H9 (cell line): Measurements from ENCODE around the gene CDH13. TPM values are rescaled to one million over a fixed set of nuclear protein-coding genes. Genes with fewer than 3 reads are reported as not detected.

Source experiments
- DNase-seq: peaks from one replicate; pipeline ENCODE4 v3.0.0-alpha.2; 2017
- H2AFZ ChIP-seq: one replicate; pipeline ENCODE4 v1.6.1; 2013; ENCODE audit warnings: mild to moderate bottlenecking, low read length, control low read depth, moderate library complexity
- H2AK5ac ChIP-seq: 2 replicates; pipeline ENCODE4 v1.6.1; 2013; ENCODE audit warnings: low read length, control low read depth, mixed read lengths; ENCODE audit not compliant: insufficient read length
- H2BK120ac ChIP-seq: one replicate; pipeline ENCODE4 v1.6.1; 2013; ENCODE audit warnings: low read depth, mild to moderate bottlenecking, low read length, control low read depth, inconsistent platforms; ENCODE audit not compliant: poor library complexity, severe bottlenecking
- H2BK12ac ChIP-seq: 2 replicates; pipeline ENCODE4 v1.6.1; 2013; ENCODE audit warnings: low read length, control low read depth, mixed read lengths, low read depth; ENCODE audit not compliant: insufficient read length
- H2BK15ac ChIP-seq: 2 replicates; pipeline ENCODE4 v1.6.1; 2013; ENCODE audit warnings: low read depth, low read length, control low read depth
- H2BK20ac ChIP-seq: one replicate; pipeline ENCODE4 v1.6.1; 2013; ENCODE audit warnings: low read depth, mild to moderate bottlenecking, low read length, control low read depth, inconsistent platforms; ENCODE audit not compliant: poor library complexity, severe bottlenecking
- H2BK5ac ChIP-seq: 2 replicates; pipeline ENCODE4 v1.6.1; 2013; ENCODE audit warnings: low read length, control low read depth, mixed read lengths; ENCODE audit not compliant: insufficient read length
- H3K14ac ChIP-seq: 2 replicates; pipeline ENCODE4 v1.6.1; 2013; ENCODE audit warnings: low read length, control low read depth; ENCODE audit not compliant: insufficient read depth
- H3K18ac ChIP-seq: 2 replicates; pipeline ENCODE4 v1.6.1; 2013; ENCODE audit warnings: low read depth, mild to moderate bottlenecking, mixed read lengths, low read length, control low read depth; ENCODE audit not compliant: insufficient read length
- H3K23ac ChIP-seq: 2 replicates; pipeline ENCODE4 v1.6.1; 2013; ENCODE audit warnings: low read length, control low read depth, mixed read lengths, low read depth; ENCODE audit not compliant: insufficient read length
- H3K23me2 ChIP-seq: 2 replicates; pipeline ENCODE4 v1.6.1; 2013; ENCODE audit warnings: low read depth, mild to moderate bottlenecking, mixed read lengths, low read length, control low read depth; ENCODE audit not compliant: insufficient read length, poor library complexity, severe bottlenecking
- H3K27ac ChIP-seq: 2 replicates; pipeline ENCODE4 v1.5.1; 2013; ENCODE audit warnings: low read length, control low read depth, mixed read lengths, low read depth; ENCODE audit not compliant: insufficient read length
- H3K27me3 ChIP-seq: 2 replicates; pipeline ENCODE4 v1.6.1; 2013; ENCODE audit warnings: low read length, control low read depth, inconsistent platforms; ENCODE audit not compliant: insufficient read depth
- H3K4ac ChIP-seq: 2 replicates; pipeline ENCODE4 v1.6.1; 2013; ENCODE audit warnings: low read depth, mild to moderate bottlenecking, control low read depth, inconsistent platforms, low read length, moderate library complexity
- H3K4me1 ChIP-seq: 2 replicates; pipeline ENCODE4 v1.6.1; 2013; ENCODE audit warnings: low read length, control low read depth, inconsistent platforms; ENCODE audit not compliant: insufficient read depth
- H3K4me2 ChIP-seq: 2 replicates; pipeline ENCODE4 v1.6.1; 2013; ENCODE audit warnings: low read length, control low read depth, mixed read lengths; ENCODE audit not compliant: insufficient read length, insufficient read depth
- H3K56ac ChIP-seq: 2 replicates; pipeline ENCODE4 v1.6.1; 2013; ENCODE audit warnings: low read depth, mild to moderate bottlenecking, mixed read lengths, low read length, control low read depth; ENCODE audit not compliant: insufficient read length
- H3K79me1 ChIP-seq: 2 replicates; pipeline ENCODE4 v1.6.1; 2013; ENCODE audit warnings: low read depth, mild to moderate bottlenecking, moderate library complexity, low read length, control low read depth, inconsistent platforms; ENCODE audit not compliant: insufficient read depth, poor library complexity, severe bottlenecking
- H3K79me2 ChIP-seq: 2 replicates; pipeline ENCODE4 v1.6.1; 2013; ENCODE audit warnings: low read length, control low read depth, inconsistent platforms; ENCODE audit not compliant: insufficient read depth
- H3K9ac ChIP-seq: 2 replicates; pipeline ENCODE4 v1.6.1; 2013; ENCODE audit warnings: low read length, control low read depth, mixed read lengths; ENCODE audit not compliant: insufficient read length; ENCODE audit errors: extremely low read depth
- H3K9me3 ChIP-seq: one replicate; pipeline ENCODE4 v1.6.1; 2013; ENCODE audit warnings: low read depth, low read length, inconsistent platforms; ENCODE audit not compliant: control insufficient read depth
- H3T11ph ChIP-seq: one replicate; pipeline ENCODE4 v1.6.1; 2013; ENCODE audit warnings: mild to moderate bottlenecking, low read length, control low read depth, inconsistent platforms
- H4K20me1 ChIP-seq: one replicate; pipeline ENCODE4 v1.6.1; 2013; ENCODE audit not compliant: control insufficient read depth, insufficient read length, insufficient read depth
- H4K5ac ChIP-seq: 2 replicates; pipeline ENCODE4 v1.6.1; 2013; ENCODE audit warnings: low read depth, mild to moderate bottlenecking, mixed read lengths, low read length, control low read depth; ENCODE audit not compliant: insufficient read length
- H4K8ac ChIP-seq: replicated peaks from 2 replicates; pipeline ENCODE4 v1.6.1; 2013; ENCODE audit warnings: low read length, control low read depth, mixed read lengths, low read depth; ENCODE audit not compliant: insufficient read length
- H4K91ac ChIP-seq: 2 replicates; pipeline ENCODE4 v1.6.1; 2013; ENCODE audit warnings: low read depth, mild to moderate bottlenecking, moderate library complexity, mixed read lengths, low read length, control low read depth; ENCODE audit not compliant: insufficient read length
- H3K27ac Mint-ChIP-seq, 3 experiments: 2 replicates in 2 of 3; 3 replicates in 1 of 3; pipeline ENCODE4 v1.8.0; 2020 to 2021; ENCODE audit warnings: mixed read lengths in 3 of 3, mild to moderate bottlenecking in 1 of 3, moderate library complexity in 1 of 3
- H3K27me3 Mint-ChIP-seq: 2 replicates; pipeline ENCODE4 v1.8.0; 2021; ENCODE audit warnings: low read depth, mild to moderate bottlenecking, moderate library complexity, mixed read lengths
- H3K36me3 Mint-ChIP-seq, 3 experiments: 2 replicates in 2 of 3; 3 replicates in 1 of 3; pipeline ENCODE4 v1.8.0; 2020 to 2021; ENCODE audit warnings: low read depth in 3 of 3, mixed read lengths in 3 of 3; ENCODE audit not compliant: insufficient read depth in 1 of 3
- H3K4me1 Mint-ChIP-seq, 2 experiments: 2 replicates each; pipeline ENCODE4 v1.8.0; 2020; ENCODE audit warnings: mixed read lengths in 2 of 2
- H3K4me3 Mint-ChIP-seq, 2 experiments: 2 replicates in 1 of 2; 3 replicates in 1 of 2; pipeline ENCODE4 v1.8.0; 2020 to 2021; ENCODE audit warnings: mild to moderate bottlenecking in 2 of 2, mixed read lengths in 2 of 2, moderate library complexity in 1 of 2
- H3K9me3 Mint-ChIP-seq, 2 experiments: 2 replicates in 1 of 2; 3 replicates in 1 of 2; pipeline ENCODE4 v1.8.0; 2020; ENCODE audit warnings: mild to moderate bottlenecking in 2 of 2, mixed read lengths in 2 of 2, moderate library complexity in 1 of 2
- CTCF ChIP-seq: fragments of 200-600 bp; sonication (generic); conservative IDR thresholded peaks from 3 replicates; pipeline ENCODE4 v1.8.0; 2021; ENCODE audit warnings: antibody characterized with exemption, mild to moderate bottlenecking
- WGBS: extraction: QIAGEN DNeasy Blood & Tissue Kit; methylation state at CpG from one replicate; pipeline ENCODE4 v1.1.7; 2013; ENCODE audit warnings: missing lambda C conversion rate, low lambda C conversion rate, mixed read lengths; ENCODE audit not compliant: insufficient read length; ENCODE audit errors: extremely low coverage; 5-methylcytosine and 5-hydroxymethylcytosine counted together
- total RNA-seq: library from RNA; stranded (reverse); gene quantifications from 2 replicates; pipeline ENCODE4 v1.2.1, GENCODE V29; 2021

The CDH13 gene
- total RNA-seq, 1 experiment from 2014 or later, result 1.5 TPM

GRCh38 chr16:83808573-83809014 lies 1181.8 kb downstream of the CDH13 start:
- Mint-ChIP-seq H3K27me3 (0 out of 2 replicates have a peak, but pooled peaks cover 1% of the 10 kb centered on the region), H3K27ac (peak overlapping the region; percentile 68 to 97 (median 96); a peak in 5 of 7 replicates), H3K36me3 (peaks cover 17 to 42% (median 31%) of the 10 kb centered on the region in 3 experiments; a peak in 6 of 7 replicates)

More at GRCh38 chr16:83808573-83809014, 1181.8 kb downstream of the CDH13 start:
- peak overlapping the region; percentile 96 to 98 for H3K4me3 Mint-ChIP-seq
- H4K20me1 ChIP-seq, result peaks cover 2% of the 10 kb centered on the region
- no peak overlapping the region for H4K91ac ChIP-seq
- H2BK5ac ChIP-seq, result no peak overlapping the region
- no peak overlapping the region for H2BK120ac ChIP-seq
- H4K5ac ChIP-seq, result no peak overlapping the region
- peaks cover 10% of the 10 kb centered on the region; the same call in 1 of the 2 replicates for H3K4me1 ChIP-seq
- H3K4me1 Mint-ChIP-seq, result peaks cover 29 to 30% of the 10 kb centered on the region in 2 experiments
- peaks cover 8% of the 10 kb centered on the region; the same call in 1 of the 2 replicates for H3K79me2 ChIP-seq
- H3K56ac ChIP-seq, result no peak overlapping the region
- H3K23ac ChIP-seq, result no peak overlapping the region
- H3K4ac ChIP-seq, result no peak overlapping the region
- H3T11ph ChIP-seq, result no peak overlapping the region
- no peak overlapping the region for H2AFZ ChIP-seq
- no CpG with 5 or more reads among the region's 11 CpGs for WGBS
- H2BK20ac ChIP-seq, result no peak overlapping the region
- peaks cover 3% of the 10 kb centered on the region for H3K23me2 ChIP-seq
- no peak overlapping the region for H2BK15ac ChIP-seq
- H2AK5ac ChIP-seq, result no peak overlapping the region
- peak overlapping the region; percentile 79 for H3K4me2 ChIP-seq
- H3K14ac ChIP-seq, result peak overlapping the region; percentile 17; the same call in 1 of the 2 replicates
- no peaks in the 10 kb centered on the region for H3K27me3 ChIP-seq
- H3K9me3 ChIP-seq, result no peaks in the 10 kb centered on the region
- H3K9me3 Mint-ChIP-seq, result no peaks in the 10 kb centered on the region; a peak in 1 of 5 replicates
- H3K79me1 ChIP-seq, result peaks cover 4% of the 10 kb centered on the region
- H3K27ac ChIP-seq, result no peak overlapping the region
- no peak overlapping the region for H4K8ac ChIP-seq
- H3K9ac ChIP-seq, result peak overlapping the region; percentile 58
- DNase-seq, result no peak
- no peak overlapping the region for H3K18ac ChIP-seq
- no peak for TF ChIP-seq CTCF
- no peak overlapping the region for H2BK12ac ChIP-seq
